HEK293T (cell line): Measurements from ENCODE around the gene FAM200B.

ENCODE experiments used
- ARNT ChIP-seq: fragments of 450-650 bp; IDR thresholded peaks from 2 replicates; pipeline ENCODE4 v1.6.1; 2017; ENCODE audit warnings: mild to moderate bottlenecking
- BHLHE40 ChIP-seq: fragments of 450-650 bp; IDR thresholded peaks from 2 replicates; pipeline ENCODE4 v1.6.1; 2016; ENCODE audit warnings: mild to moderate bottlenecking, moderate library complexity, borderline replicate concordance
- CTBP1 ChIP-seq: fragments of 450-650 bp; IDR thresholded peaks from 2 replicates; pipeline ENCODE4 v1.6.1; 2016; ENCODE audit warnings: borderline replicate concordance
- ELF4 ChIP-seq: fragments of 450-650 bp; IDR thresholded peaks from 2 replicates; pipeline ENCODE4 v1.6.1; 2017; ENCODE audit warnings: antibody characterized with exemption
- FOXA1 ChIP-seq: fragments of 450-650 bp; IDR thresholded peaks from 2 replicates; pipeline ENCODE4 v1.6.1; 2016; ENCODE audit warnings: mild to moderate bottlenecking
- FOXM1 ChIP-seq: fragments of 450-650 bp; IDR thresholded peaks from 2 replicates; pipeline ENCODE4 v1.6.1; 2017; ENCODE audit warnings: mild to moderate bottlenecking, borderline replicate concordance
- HDGF ChIP-seq: fragments of 450-650 bp; IDR thresholded peaks from 2 replicates; pipeline ENCODE4 v1.6.1; 2017; ENCODE audit warnings: antibody characterized with exemption, borderline replicate concordance
- L3MBTL2 ChIP-seq: fragments of 450-650 bp; conservative IDR thresholded peaks from 2 replicates; pipeline ENCODE4 v1.6.1; 2016; ENCODE audit warnings: mild to moderate bottlenecking
- LEF1 ChIP-seq: fragments of 450-650 bp; IDR thresholded peaks from 2 replicates; pipeline ENCODE4 v1.6.1; 2017; ENCODE audit warnings: mild to moderate bottlenecking, borderline replicate concordance
- NFRKB ChIP-seq: fragments of 450-650 bp; IDR thresholded peaks from 2 replicates; pipeline ENCODE4 v1.6.1; 2016; ENCODE audit warnings: mild to moderate bottlenecking, moderate library complexity
- SP1 ChIP-seq: fragments of 450-650 bp; IDR thresholded peaks from 2 replicates; pipeline ENCODE4 v1.6.1; 2017
- SUZ12 ChIP-seq: fragments of 450-650 bp; IDR thresholded peaks from 2 replicates; pipeline ENCODE4 v1.6.1; 2016; ENCODE audit warnings: mild to moderate bottlenecking
- TARDBP ChIP-seq: fragments of 450-650 bp; IDR thresholded peaks from 2 replicates; pipeline ENCODE4 v1.6.1; 2016

- TF ChIP-seq SP1 (no peak), SUZ12 (no peak), CTBP1 (no peak), ARNT (no peak), ELF4 (no peak), HDGF (no peak), FOXM1 (no peak), BHLHE40 (no peak), LEF1 (no peak), L3MBTL2 (no peak), FOXA1 (no peak), NFRKB (no peak), TARDBP (no peak)
Observed at GRCh38 chr4:15718465-15718864, 36.8 kb downstream of the FAM200B start.
